Measurements from ENCODE around the gene ZNF483. TPM values are rescaled to one million over a fixed set of nuclear protein-coding genes. Genes with fewer than 3 reads are reported as not detected.

ZNF483 gene
- total RNA-seq (2012; rRNA removed) = 0.90 and 1.4 TPM in 2 replicates
- polyA plus RNA-seq (2012; rRNA removed) = 0.10 and 0.11 TPM in 2 replicates
- 0.02 and 0.03 TPM in 2 replicates for polyA plus RNA-seq (2012; cell fraction: cytosol; rRNA removed)
- polyA plus RNA-seq (2012; cell fraction: nucleus; rRNA removed; ENCODE audit: low replicate concordance) = 0.03 and 0.83 TPM in 2 replicates
- percentile 42 among the genes with signal in this experiment for Bru-seq, nascent RNA
- BruChase-seq, experiment 1, labeled RNA remaining after a 6-hour chase = percentile 42 among the genes with signal in this experiment
- percentile 50 among the genes with signal in this experiment for BruChase-seq, experiment 2, labeled RNA remaining after a 2-hour chase
- long read RNA-seq, partial matches to known transcripts = 0 of 3 reads
- long read RNA-seq, other reads (novel, unspliced or antisense) = 3 of 3 reads

DNA sequence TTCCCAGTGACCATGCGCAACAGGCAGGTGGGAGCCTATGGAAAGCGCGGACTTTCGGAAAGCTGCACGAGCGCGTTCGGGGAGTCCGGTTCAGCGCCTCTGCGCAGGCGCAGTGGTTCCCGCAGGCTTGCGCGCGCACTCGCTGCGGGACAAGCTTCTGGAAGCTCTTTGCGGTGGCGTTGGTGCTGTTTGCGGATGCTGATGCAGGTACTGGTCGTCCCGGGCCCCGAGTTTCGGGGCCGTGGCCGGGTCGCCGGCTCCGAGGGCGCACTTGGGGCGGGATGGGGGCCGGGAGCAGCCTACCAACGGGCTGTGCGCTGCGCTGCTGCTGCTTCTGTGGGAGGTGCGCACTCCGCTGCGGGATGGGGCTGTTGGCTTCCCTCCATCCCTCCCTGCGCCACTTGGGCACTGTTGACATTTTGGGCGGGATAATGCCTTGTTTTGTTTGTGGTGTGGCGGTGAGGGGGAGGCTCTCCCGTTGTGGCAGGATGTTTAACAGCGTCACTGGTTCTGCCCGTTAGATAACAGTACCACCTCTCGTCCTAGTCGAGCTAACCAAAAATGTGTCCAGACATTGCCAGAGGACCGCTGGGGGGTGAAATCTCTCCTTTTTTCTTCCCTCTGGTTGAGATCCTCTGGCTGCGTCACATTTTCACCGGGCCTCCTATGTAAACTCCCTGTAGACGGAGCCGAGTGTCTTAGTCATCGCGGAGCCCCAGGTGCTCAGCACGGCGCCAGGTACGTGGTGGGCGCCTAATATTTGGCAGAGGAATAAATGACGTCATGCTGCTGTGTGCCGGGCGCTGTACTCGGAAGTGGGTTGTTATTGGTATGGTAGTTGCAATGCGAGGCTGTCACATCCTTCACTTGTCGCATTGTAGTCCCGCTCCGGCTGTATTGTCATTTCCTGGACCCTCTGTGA is at the start of gene ZNF483:
Gene ZNF483 (plus strand): TSS at position 124 of the 922 bp plus-strand sequence. CDS start 2,217 bp downstream, outside the sequence.
- Histone ChIP-seq H3K79me1 (ENCODE audit: low read depth in 1 of 2, low read length in 2 of 2) (peaks cover 0 to 6% of the 10 kb centered on the region in 2 experiments; a peak in 1 of 4 replicates), H3K4me3 (ENCODE audit: insufficient read depth, low read depth, low read length) (peak within 1 kb of the TSS; percentile 85), H4K20me1 (ENCODE audit: insufficient read depth, low read length) (no peaks in the 10 kb centered on the region), H3K4me2 (ENCODE audit: low read depth, low read length) (peak within 1 kb of the TSS; percentile 96), H2AK5ac (ENCODE audit: low read depth, low read length) (no peak within 1 kb of the TSS), H4K5ac (ENCODE audit: low read depth, low read length) (peak within 1 kb of the TSS; percentile 30; the same call in 1 of the 2 replicates), H3K9ac (ENCODE audit: low read depth, low read length) (peak within 1 kb of the TSS; percentile 29), H2BK20ac (ENCODE audit: low read depth, low read length) (no peak within 1 kb of the TSS), H3K9me1 (ENCODE audit: insufficient read depth, low read length) (no peaks in the 10 kb centered on the region), H3K56ac (ENCODE audit: extremely low read depth, insufficient read depth, low read length) (no peak within 1 kb of the TSS), H3K14ac (replicated peaks; ENCODE audit: low read depth, low read length) (peak within 1 kb of the TSS; percentile 14; the same call in 1 of the 2 replicates), H3K36me3 (ENCODE audit: control insufficient read depth, insufficient read depth, low read length) (no peaks in the 10 kb centered on the region), H3K9me3 (ENCODE audit: control insufficient read depth, insufficient read depth, low read length) (0 out of 2 replicates have a peak, but pooled peaks cover 2% of the 10 kb centered on the region), H2AFZ (replicated peaks; ENCODE audit: low read length, poor library complexity) (peak within 1 kb of the TSS; percentile 98), H3K23ac (ENCODE audit: low read depth, low read length) (peak within 1 kb of the TSS; percentile 76), H3K4me1 (ENCODE audit: control insufficient read depth, insufficient read depth, low read length) (peaks cover 4% of the 10 kb centered on the region), H3K4ac (ENCODE audit: low read depth, low read length) (no peak within 1 kb of the TSS), H2AK9ac (replicated peaks; ENCODE audit: low read depth, low read length, poor library complexity) (peak within 1 kb of the TSS; percentile 63), H2BK120ac (ENCODE audit: low read depth, low read length) (no peak within 1 kb of the TSS), H3K27ac (ENCODE audit: insufficient read depth, low read length) (no peak within 1 kb of the TSS), H2BK15ac (ENCODE audit: low read depth, low read length) (no peak within 1 kb of the TSS), H2BK5ac (ENCODE audit: low read depth, low read length, poor library complexity, severe bottlenecking) (no peak within 1 kb of the TSS), H3K27me3 (ENCODE audit: control insufficient read depth, insufficient read depth, low read length) (peaks cover 3% of the 10 kb centered on the region; the same call in 1 of the 2 replicates), H4K91ac (ENCODE audit: insufficient read depth, low read depth, low read length) (no peak within 1 kb of the TSS), H4K8ac (ENCODE audit: low read depth in 2 of 2, low read length in 2 of 2) (peak within 1 kb of the TSS in 1 of 2 experiments; percentile 61; a peak in 1 of 4 replicates), H3K18ac (ENCODE audit: low read depth, low read length) (no peak within 1 kb of the TSS)
- DNase-seq (peak; percentile 75), ATAC-seq (ENCODE audit: low read depth) (peak; percentile 93)
- ChIA-PET CTCF (no interaction called here), POLR2A (ENCODE audit: unreplicated experiment) (no interaction called here)
- no TSS peak for BruUV-seq (replicated peaks)
- in situ Hi-C loops (cut with MboI; ENCODE audit: low sequenced_read_pairs) (no loop called here), dilution Hi-C loops (cut with HindIII; ENCODE audit: low sequenced_read_pairs, unreplicated experiment) (no loop called here), intact Hi-C loops (cut with micrococcal nuclease) (loop anchor here (1.0 kb wide), 1 partner anchor 41 kb away; the partner anchor contains the start of gene ECPAS)
- 4% methylated on average over 31 of the region's 66 CpGs; no CpG with 5 or more reads in 1 of the 2 experiments for whole genome bisulfite sequencing, 2 experiments (ENCODE audit: extremely low coverage in 2 of 2, insufficient read length in 1 of 2)
- TF ChIP-seq, protein P1, sequence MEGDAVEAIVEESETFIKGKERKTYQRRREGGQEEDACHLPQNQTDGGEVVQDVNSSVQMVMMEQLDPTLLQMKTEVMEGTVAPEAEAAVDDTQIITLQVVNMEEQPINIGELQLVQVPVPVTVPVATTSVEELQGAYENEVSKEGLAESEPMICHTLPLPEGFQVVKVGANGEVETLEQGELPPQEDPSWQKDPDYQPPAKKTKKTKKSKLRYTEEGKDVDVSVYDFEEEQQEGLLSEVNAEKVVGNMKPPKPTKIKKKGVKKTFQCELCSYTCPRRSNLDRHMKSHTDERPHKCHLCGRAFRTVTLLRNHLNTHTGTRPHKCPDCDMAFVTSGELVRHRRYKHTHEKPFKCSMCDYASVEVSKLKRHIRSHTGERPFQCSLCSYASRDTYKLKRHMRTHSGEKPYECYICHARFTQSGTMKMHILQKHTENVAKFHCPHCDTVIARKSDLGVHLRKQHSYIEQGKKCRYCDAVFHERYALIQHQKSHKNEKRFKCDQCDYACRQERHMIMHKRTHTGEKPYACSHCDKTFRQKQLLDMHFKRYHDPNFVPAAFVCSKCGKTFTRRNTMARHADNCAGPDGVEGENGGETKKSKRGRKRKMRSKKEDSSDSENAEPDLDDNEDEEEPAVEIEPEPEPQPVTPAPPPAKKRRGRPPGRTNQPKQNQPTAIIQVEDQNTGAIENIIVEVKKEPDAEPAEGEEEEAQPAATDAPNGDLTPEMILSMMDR (conservative IDR thresholded peaks at IDR 0.05; ENCODE audit: low read depth, low read length) = no peak
- no peak for TF ChIP-seq CEBPB (IDR thresholded peaks at IDR 0.05; ENCODE audit: low read depth, low read length)
- TF ChIP-seq CHD1 (IDR thresholded peaks at IDR 0.05; ENCODE audit: low read depth, low read length) = no peak
- TF ChIP-seq MXI1 (IDR thresholded peaks at IDR 0.05; ENCODE audit: borderline replicate concordance, low read depth, low read length) = no peak
- TF ChIP-seq, protein P2, sequence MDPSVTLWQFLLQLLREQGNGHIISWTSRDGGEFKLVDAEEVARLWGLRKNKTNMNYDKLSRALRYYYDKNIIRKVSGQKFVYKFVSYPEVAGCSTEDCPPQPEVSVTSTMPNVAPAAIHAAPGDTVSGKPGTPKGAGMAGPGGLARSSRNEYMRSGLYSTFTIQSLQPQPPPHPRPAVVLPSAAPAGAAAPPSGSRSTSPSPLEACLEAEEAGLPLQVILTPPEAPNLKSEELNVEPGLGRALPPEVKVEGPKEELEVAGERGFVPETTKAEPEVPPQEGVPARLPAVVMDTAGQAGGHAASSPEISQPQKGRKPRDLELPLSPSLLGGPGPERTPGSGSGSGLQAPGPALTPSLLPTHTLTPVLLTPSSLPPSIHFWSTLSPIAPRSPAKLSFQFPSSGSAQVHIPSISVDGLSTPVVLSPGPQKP (IDR thresholded peaks at IDR 0.05; ENCODE audit: borderline replicate concordance, low read depth, low read length) = no peak
- TF ChIP-seq MAFK (IDR thresholded peaks at IDR 0.05; ENCODE audit: low read depth, low read length) = no peak
- no peak for TF ChIP-seq NFE2L2 (IDR thresholded peaks at IDR 0.05; ENCODE audit: low read depth, low read length)
- no peak for TF ChIP-seq FOS (IDR thresholded peaks at IDR 0.05; ENCODE audit: low read depth, low read length)
- TF ChIP-seq RCOR1 (IDR thresholded peaks at IDR 0.05; ENCODE audit: insufficient replicate concordance, low read length) = no peak
- TF ChIP-seq, protein P3, sequence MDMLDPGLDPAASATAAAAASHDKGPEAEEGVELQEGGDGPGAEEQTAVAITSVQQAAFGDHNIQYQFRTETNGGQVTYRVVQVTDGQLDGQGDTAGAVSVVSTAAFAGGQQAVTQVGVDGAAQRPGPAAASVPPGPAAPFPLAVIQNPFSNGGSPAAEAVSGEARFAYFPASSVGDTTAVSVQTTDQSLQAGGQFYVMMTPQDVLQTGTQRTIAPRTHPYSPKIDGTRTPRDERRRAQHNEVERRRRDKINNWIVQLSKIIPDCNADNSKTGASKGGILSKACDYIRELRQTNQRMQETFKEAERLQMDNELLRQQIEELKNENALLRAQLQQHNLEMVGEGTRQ (IDR thresholded peaks at IDR 0.05; ENCODE audit: low read depth, low read length) = no peak
- no peak for TF ChIP-seq RAD21 (IDR thresholded peaks at IDR 0.05; ENCODE audit: low read length)

Data from IMR-90 (cell line).